Trophoblast cell (in vitro differentiated cells and primary cell): ENCODE measurements around the gene CTSL.

Experiments
- DNase-seq, 2 donors: peaks; one replicate each; pipeline ENCODE4 v3.0.0-alpha.2; 2016
- H2AFZ ChIP-seq: 2 replicates; pipeline ENCODE4 v1.6.1; 2013; ENCODE audit warnings: low read length, moderate library complexity, mild to moderate bottlenecking; ENCODE audit not compliant: insufficient read depth, poor library complexity
- H2AK5ac ChIP-seq: 2 replicates; pipeline ENCODE4 v1.6.1; 2013; ENCODE audit warnings: mild to moderate bottlenecking, low read length
- H2BK120ac ChIP-seq: 2 replicates; pipeline ENCODE4 v1.6.1; 2013; ENCODE audit warnings: low read length, mild to moderate bottlenecking, moderate library complexity; ENCODE audit not compliant: insufficient read depth, poor library complexity
- H2BK12ac ChIP-seq: 2 replicates; pipeline ENCODE4 v1.6.1; 2013; ENCODE audit warnings: mild to moderate bottlenecking, low read length, moderate library complexity
- H2BK5ac ChIP-seq: 2 replicates; pipeline ENCODE4 v1.6.1; 2013; ENCODE audit warnings: low read length, low read depth, moderate library complexity, mild to moderate bottlenecking; ENCODE audit not compliant: poor library complexity
- H3K14ac ChIP-seq: 2 replicates; pipeline ENCODE4 v1.6.1; 2013; ENCODE audit warnings: mild to moderate bottlenecking, low read length
- H3K18ac ChIP-seq: 2 replicates; pipeline ENCODE4 v1.6.1; 2013; ENCODE audit warnings: mild to moderate bottlenecking, low read length
- H3K23ac ChIP-seq: 2 replicates; pipeline ENCODE4 v1.6.1; 2013; ENCODE audit warnings: low read length
- H3K27ac ChIP-seq: 2 replicates; pipeline ENCODE4 v1.5.1; 2013; ENCODE audit warnings: low read depth, mild to moderate bottlenecking, inconsistent platforms, low read length, moderate library complexity
- H3K27me3 ChIP-seq: 2 replicates; pipeline ENCODE4 v1.6.1; 2013; ENCODE audit warnings: inconsistent platforms, mild to moderate bottlenecking, low read length, moderate library complexity; ENCODE audit not compliant: insufficient read depth
- H3K36me3 ChIP-seq, 2 experiments: 1 replicate in 1 of 2; 2 replicates in 1 of 2; pipeline ENCODE4 v1.6.1; 2013; ENCODE audit warnings: low read length in 2 of 2, mild to moderate bottlenecking in 2 of 2, moderate library complexity in 1 of 2; ENCODE audit not compliant: insufficient read depth in 2 of 2, control insufficient read depth in 1 of 2
- H3K4ac ChIP-seq: 2 replicates; pipeline ENCODE4 v1.6.1; 2013; ENCODE audit warnings: low read depth, mild to moderate bottlenecking, low read length, moderate library complexity
- H3K4me1 ChIP-seq, 2 experiments: 1 replicate in 1 of 2; 2 replicates in 1 of 2; pipeline ENCODE4 v1.6.1; 2013; ENCODE audit warnings: low read length in 2 of 2, mild to moderate bottlenecking in 2 of 2, moderate library complexity in 1 of 2; ENCODE audit not compliant: insufficient read depth in 2 of 2, control insufficient read depth in 1 of 2
- H3K4me2 ChIP-seq: 2 replicates; pipeline ENCODE4 v1.6.1; 2013; ENCODE audit warnings: inconsistent platforms, mild to moderate bottlenecking, low read length, moderate library complexity
- H3K4me3 ChIP-seq: 2 replicates; pipeline ENCODE4 v1.5.1; 2013; ENCODE audit warnings: mild to moderate bottlenecking, low read depth, low read length, inconsistent platforms
- H3K79me1 ChIP-seq: one replicate; pipeline ENCODE4 v1.6.1; 2013; ENCODE audit warnings: low read length
- H3K79me2 ChIP-seq: 2 replicates; pipeline ENCODE4 v1.6.1; 2013; ENCODE audit warnings: low read length, mild to moderate bottlenecking; ENCODE audit not compliant: control insufficient read depth, insufficient read depth, poor library complexity
- H3K9ac ChIP-seq: 2 replicates; pipeline ENCODE4 v1.6.1; 2013; ENCODE audit warnings: mild to moderate bottlenecking, low read length
- H3K9me3 ChIP-seq: 2 replicates; pipeline ENCODE4 v1.6.1; 2013; ENCODE audit warnings: low read depth, mild to moderate bottlenecking, control low read depth, inconsistent platforms, low read length; ENCODE audit not compliant: insufficient read depth
- H4K12ac ChIP-seq: 2 replicates; pipeline ENCODE4 v1.6.1; 2013; ENCODE audit warnings: low read depth, mild to moderate bottlenecking, low read length, moderate library complexity
- H4K8ac ChIP-seq: 2 replicates; pipeline ENCODE4 v1.6.1; 2013; ENCODE audit warnings: low read depth, mild to moderate bottlenecking, low read length, moderate library complexity
- H4K91ac ChIP-seq: one replicate; pipeline ENCODE4 v1.6.1; 2013; ENCODE audit warnings: low read depth, mild to moderate bottlenecking, low read length, moderate library complexity
- WGBS: extraction: QIAGEN DNeasy Blood & Tissue Kit; methylation state at CpG from one replicate; pipeline ENCODE4 v1.1.7; 2013; ENCODE audit warnings: missing lambda C conversion rate; ENCODE audit not compliant: insufficient read length, insufficient coverage; ENCODE audit errors: extremely low coverage; 5-methylcytosine and 5-hydroxymethylcytosine counted together

Gene CTSL

GRCh38 chr9:87710443-87710842 lies 15.5 kb upstream of the CTSL start:
- H4K8ac ChIP-seq: no peak overlapping the region

GRCh38 chr9:87711857-87712800 lies 13.8 kb upstream of the CTSL start:
- H2AFZ ChIP-seq: no peak overlapping the region
- H2AK5ac ChIP-seq: peak overlapping the region; percentile 32
- H3K4me3 ChIP-seq: no peak overlapping the region
- H3K36me3 ChIP-seq: peaks cover 3% of the 10 kb centered on the region in 2 experiments
- no peak overlapping the region for H3K23ac ChIP-seq
- H3K9ac ChIP-seq: no peak overlapping the region
- no peak overlapping the region for H3K4me2 ChIP-seq
- no peaks in the 10 kb centered on the region for H3K27me3 ChIP-seq
- H3K14ac ChIP-seq: no peak overlapping the region
- H3K79me2 ChIP-seq: no peaks in the 10 kb centered on the region
- H4K12ac ChIP-seq: no peak overlapping the region
- H3K4me1 ChIP-seq: peaks cover 9 to 19% of the 10 kb centered on the region in 2 experiments
- peak overlapping the region; percentile 43 for H2BK5ac ChIP-seq
- peak overlapping the region; percentile 29 for H4K91ac ChIP-seq
- WGBS: no CpG with 5 or more reads among the region's 9 CpGs
- peak overlapping the region; percentile 61 for H3K27ac ChIP-seq
- peak overlapping the region; percentile 73 for H4K8ac ChIP-seq
- H2BK120ac ChIP-seq: peak overlapping the region; percentile 62
- peak overlapping the region; percentile 41 for H3K18ac ChIP-seq
- H3K79me1 ChIP-seq: peaks cover 10% of the 10 kb centered on the region
- H2BK12ac ChIP-seq: peak overlapping the region; percentile 33
- H3K9me3 ChIP-seq: peaks cover 3% of the 10 kb centered on the region
- DNase-seq: peak; percentile 98 to 99
- H3K4ac ChIP-seq: no peak overlapping the region

More at GRCh38 chr9:87710443-87710842, 15.5 kb upstream of the CTSL start:
- Histone ChIP-seq H3K4me2 (no peak overlapping the region), H2AFZ (no peak overlapping the region), H3K4me1 (peaks cover 9 to 17% of the 10 kb centered on the region in 2 experiments), H3K4me3 (no peak overlapping the region), H2BK120ac (no peak overlapping the region), H3K4ac (no peak overlapping the region), H3K14ac (no peak overlapping the region), H3K27ac (no peak overlapping the region), H3K23ac (no peak overlapping the region), H3K36me3 (peaks cover 16 to 17% of the 10 kb centered on the region in 2 experiments), H2BK5ac (no peak overlapping the region), H3K79me2 (no peaks in the 10 kb centered on the region), H2BK12ac (no peak overlapping the region), H3K9me3 (peaks cover 3% of the 10 kb centered on the region), H3K9ac (no peak overlapping the region), H3K27me3 (no peaks in the 10 kb centered on the region), H4K91ac (no peak overlapping the region), H3K18ac (no peak overlapping the region), H2AK5ac (no peak overlapping the region), H3K79me1 (peaks cover 6% of the 10 kb centered on the region), H4K12ac (no peak overlapping the region)
- WGBS: no CpG with 5 or more reads among the region's 5 CpGs
- peak in 1 of 2 donors; percentile 22 for DNase-seq

- H3K9me3 ChIP-seq: peaks cover 3% of the 10 kb centered on the region
- H3K79me2 ChIP-seq: no peaks in the 10 kb centered on the region
Observed at GRCh38 chr9:87712801-87713277, 13.1 kb upstream of the CTSL start.

GRCh38 chr9:87713278-87713987 lies 12.5 kb upstream of the CTSL start:
- DNase-seq: peak; percentile 99

More at GRCh38 chr9:87712801-87713277, 13.1 kb upstream of the CTSL start:
- H3K23ac ChIP-seq: peak overlapping the region; percentile 95
- peak overlapping the region; percentile 5 for H4K8ac ChIP-seq
- H2BK120ac ChIP-seq: no peak overlapping the region
- H3K4me3 ChIP-seq: peak overlapping the region; percentile 53
- 100% methylated on average over 1 of the region's 6 CpGs for WGBS
- H4K91ac ChIP-seq: peak overlapping the region; percentile 41
- H3K4me2 ChIP-seq: no peak overlapping the region
- peak overlapping the region; percentile 42 for H3K18ac ChIP-seq
- H3K9ac ChIP-seq: no peak overlapping the region
- H4K12ac ChIP-seq: no peak overlapping the region
- no peaks in the 10 kb centered on the region for H3K27me3 ChIP-seq
- peaks cover 10% of the 10 kb centered on the region for H3K79me1 ChIP-seq
- H3K14ac ChIP-seq: peak overlapping the region; percentile 5
- H3K27ac ChIP-seq: no peak overlapping the region
- no peak overlapping the region for H3K4ac ChIP-seq
- H2AFZ ChIP-seq: no peak overlapping the region
- H2AK5ac ChIP-seq: peak overlapping the region; percentile 38
- DNase-seq: no peak
- no peak overlapping the region for H2BK5ac ChIP-seq
- no peaks in the 10 kb centered on the region for H3K36me3 ChIP-seq
- peaks cover 9 to 19% of the 10 kb centered on the region in 2 experiments for H3K4me1 ChIP-seq
- no peak overlapping the region for H2BK12ac ChIP-seq

More at GRCh38 chr9:87713278-87713987, 12.5 kb upstream of the CTSL start:
- Histone ChIP-seq H4K12ac (no peak overlapping the region), H3K4me1 (peaks cover 9 to 19% of the 10 kb centered on the region in 2 experiments), H2AFZ (no peak overlapping the region), H2AK5ac (peak overlapping the region; percentile 38), H2BK120ac (no peak overlapping the region), H4K8ac (peak overlapping the region; percentile 5), H3K27ac (no peak overlapping the region), H3K4me3 (peak overlapping the region; percentile 53), H3K18ac (peak overlapping the region; percentile 42), H3K9ac (no peak overlapping the region), H2BK12ac (no peak overlapping the region), H3K79me2 (no peaks in the 10 kb centered on the region), H3K27me3 (no peaks in the 10 kb centered on the region), H3K79me1 (peaks cover 10% of the 10 kb centered on the region), H4K91ac (peak overlapping the region; percentile 41), H3K9me3 (peaks cover 3% of the 10 kb centered on the region), H3K4ac (no peak overlapping the region), H2BK5ac (no peak overlapping the region), H3K23ac (peak overlapping the region; percentile 95), H3K4me2 (peak overlapping the region; percentile 10), H3K14ac (peak overlapping the region; percentile 5), H3K36me3 (no peaks in the 10 kb centered on the region)
- 100% methylated on average over 1 of the region's 11 CpGs for WGBS
